Measurements from ENCODE around the gene METTL21C.

The METTL21C gene

DNA sequence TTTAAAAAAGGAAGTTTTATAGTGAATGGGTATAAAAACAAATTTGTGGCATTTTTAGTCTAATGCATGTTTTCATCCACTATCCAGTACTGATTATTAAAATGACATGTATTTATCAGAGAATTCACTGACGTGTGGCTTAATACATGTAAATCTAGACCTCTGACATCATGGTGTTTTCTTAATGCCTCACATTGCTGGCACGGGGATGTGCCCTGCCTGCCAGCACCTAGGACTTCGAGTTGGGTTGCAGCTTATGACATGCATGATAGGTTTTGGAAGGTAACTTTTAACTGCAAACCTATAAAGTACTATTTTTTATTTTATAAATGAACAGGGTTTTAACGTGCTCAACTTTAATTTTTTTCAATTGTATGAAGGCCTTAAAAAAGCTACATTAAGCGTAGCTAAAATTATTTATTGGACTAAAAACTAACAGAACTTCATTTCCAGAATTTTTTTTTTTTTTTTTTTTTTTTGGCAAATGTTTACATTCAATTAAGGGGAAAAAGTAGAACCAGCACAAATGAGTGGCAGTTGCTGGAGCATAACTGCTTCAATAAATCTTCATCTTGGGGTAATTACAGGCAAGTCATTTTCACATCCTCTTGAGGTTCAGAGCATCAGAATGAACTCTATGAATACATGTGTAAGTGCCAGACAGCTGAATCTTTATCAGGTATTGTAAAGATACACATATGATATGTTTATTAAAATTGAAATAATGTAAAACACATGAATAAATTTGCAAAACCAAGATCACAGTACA lies 16.3 kb downstream of the METTL21C start:
- peaks cover 10% of the 10 kb centered on the region for H3F3A ChIP-seq (ENCODE audit: insufficient read depth)
- H3K4me2 ChIP-seq (ENCODE audit: low read depth, low read length, poor library complexity, severe bottlenecking), result no peak overlapping the region
- H3K27me3 ChIP-seq (ENCODE audit: low read length), result no peaks in the 10 kb centered on the region
- no peak for TF ChIP-seq EZH2phosphoT487 (conservative IDR thresholded peaks at IDR 0.05; ENCODE audit: low read length)
- TF ChIP-seq, protein P1, sequence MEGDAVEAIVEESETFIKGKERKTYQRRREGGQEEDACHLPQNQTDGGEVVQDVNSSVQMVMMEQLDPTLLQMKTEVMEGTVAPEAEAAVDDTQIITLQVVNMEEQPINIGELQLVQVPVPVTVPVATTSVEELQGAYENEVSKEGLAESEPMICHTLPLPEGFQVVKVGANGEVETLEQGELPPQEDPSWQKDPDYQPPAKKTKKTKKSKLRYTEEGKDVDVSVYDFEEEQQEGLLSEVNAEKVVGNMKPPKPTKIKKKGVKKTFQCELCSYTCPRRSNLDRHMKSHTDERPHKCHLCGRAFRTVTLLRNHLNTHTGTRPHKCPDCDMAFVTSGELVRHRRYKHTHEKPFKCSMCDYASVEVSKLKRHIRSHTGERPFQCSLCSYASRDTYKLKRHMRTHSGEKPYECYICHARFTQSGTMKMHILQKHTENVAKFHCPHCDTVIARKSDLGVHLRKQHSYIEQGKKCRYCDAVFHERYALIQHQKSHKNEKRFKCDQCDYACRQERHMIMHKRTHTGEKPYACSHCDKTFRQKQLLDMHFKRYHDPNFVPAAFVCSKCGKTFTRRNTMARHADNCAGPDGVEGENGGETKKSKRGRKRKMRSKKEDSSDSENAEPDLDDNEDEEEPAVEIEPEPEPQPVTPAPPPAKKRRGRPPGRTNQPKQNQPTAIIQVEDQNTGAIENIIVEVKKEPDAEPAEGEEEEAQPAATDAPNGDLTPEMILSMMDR (IDR thresholded peaks at IDR 0.05; ENCODE audit: insufficient read depth, low read length, poor library complexity, severe bottlenecking), result no peak
- H3K79me2 ChIP-seq (ENCODE audit: insufficient read depth, low read length), result no peaks in the 10 kb centered on the region
- H3K27ac ChIP-seq (ENCODE audit: low read depth, low read length), result no peak overlapping the region
- H3K9me3 ChIP-seq (ENCODE audit: insufficient read depth, low read length), result no peaks in the 10 kb centered on the region
- H4K20me1 ChIP-seq (ENCODE audit: low read depth, low read length), result 0 out of 2 replicates have a peak, but pooled peaks cover 4% of the 10 kb centered on the region
- no peak overlapping the region for H3K9ac ChIP-seq (ENCODE audit: low read length)
- peaks cover 48% of the 10 kb centered on the region for H3K36me3 ChIP-seq (ENCODE audit: low read length)
- no peak overlapping the region for H3K4me3 ChIP-seq (ENCODE audit: insufficient read depth, low read length, poor library complexity, severe bottlenecking)
- no peaks in the 10 kb centered on the region for H3K9me2 ChIP-seq (replicated peaks; ENCODE audit: insufficient read depth, low read length)
- no peak overlapping the region for H2AFZ ChIP-seq (ENCODE audit: low read depth, low read length, severe bottlenecking)

DNA sequence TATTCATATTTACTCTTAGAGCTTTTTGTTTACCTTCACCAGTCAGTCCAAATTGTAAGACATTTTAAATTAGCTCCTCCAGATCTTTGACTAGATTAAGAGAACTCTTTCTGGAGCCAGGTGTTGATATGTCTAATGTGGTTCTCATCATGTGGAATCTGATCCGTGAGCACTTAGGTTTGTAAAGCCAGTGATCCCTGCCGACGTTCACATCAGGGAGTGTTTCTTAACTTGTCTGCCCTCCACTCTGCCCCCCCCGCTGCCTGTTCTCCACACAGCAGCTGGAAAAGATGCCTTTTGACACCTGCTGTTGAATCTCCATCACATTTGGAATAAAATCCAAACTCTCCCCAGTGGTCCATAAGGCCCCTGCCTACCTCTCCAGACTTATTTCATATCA lies 17.7 kb downstream of the METTL21C start:
- Histone ChIP-seq H4K20me1 (ENCODE audit: low read depth, low read length) (0 out of 2 replicates have a peak, but pooled peaks cover 4% of the 10 kb centered on the region), H3K27ac (ENCODE audit: low read depth, low read length) (no peak overlapping the region), H3K4me3 (ENCODE audit: insufficient read depth, low read length, poor library complexity, severe bottlenecking) (no peak overlapping the region), H3K9ac (ENCODE audit: low read length) (no peak overlapping the region), H3K9me3 (ENCODE audit: insufficient read depth, low read length) (no peaks in the 10 kb centered on the region), H2AFZ (ENCODE audit: low read depth, low read length, severe bottlenecking) (no peak overlapping the region), H3K36me3 (ENCODE audit: low read length) (peaks cover 48% of the 10 kb centered on the region), H3K4me2 (ENCODE audit: low read depth, low read length, poor library complexity, severe bottlenecking) (no peak overlapping the region), H3K9me2 (replicated peaks; ENCODE audit: insufficient read depth, low read length) (no peaks in the 10 kb centered on the region), H3K79me2 (ENCODE audit: insufficient read depth, low read length) (no peaks in the 10 kb centered on the region), H3K27me3 (ENCODE audit: low read length) (no peaks in the 10 kb centered on the region), H3F3A (ENCODE audit: insufficient read depth) (peaks cover 10% of the 10 kb centered on the region)
- TF ChIP-seq, protein P1 (IDR thresholded peaks at IDR 0.05; ENCODE audit: insufficient read depth, low read length, poor library complexity, severe bottlenecking), result no peak
- no peak for TF ChIP-seq EZH2phosphoT487 (conservative IDR thresholded peaks at IDR 0.05; ENCODE audit: low read length)

DNA sequence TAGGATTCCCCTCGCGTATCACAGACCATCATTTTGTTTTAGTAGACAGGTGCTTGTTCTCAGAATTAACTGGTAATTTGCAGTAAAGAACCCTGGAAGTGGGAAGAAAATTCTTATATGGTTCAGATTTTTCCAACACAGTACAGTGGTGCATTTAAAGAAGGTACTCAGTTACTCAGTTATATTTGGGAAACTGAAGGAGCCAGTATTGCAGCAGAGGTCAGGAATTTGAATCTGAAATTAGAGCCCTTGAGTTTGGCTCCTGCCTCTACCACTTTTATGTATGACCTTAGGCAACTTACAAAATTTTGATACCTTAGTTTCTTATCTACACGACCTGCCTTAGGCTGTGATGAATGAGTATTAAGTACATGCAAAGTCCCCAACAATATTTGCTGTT lies 19.7 kb downstream of the METTL21C start:
- Histone ChIP-seq H3K36me3 (ENCODE audit: low read length) (peaks cover 48% of the 10 kb centered on the region), H3K27me3 (ENCODE audit: low read length) (no peaks in the 10 kb centered on the region), H3K4me2 (ENCODE audit: low read depth, low read length, poor library complexity, severe bottlenecking) (no peak overlapping the region), H2AFZ (ENCODE audit: low read depth, low read length, severe bottlenecking) (no peak overlapping the region), H4K20me1 (ENCODE audit: low read depth, low read length) (0 out of 2 replicates have a peak, but pooled peaks cover 4% of the 10 kb centered on the region), H3K79me2 (ENCODE audit: insufficient read depth, low read length) (no peaks in the 10 kb centered on the region), H3F3A (ENCODE audit: insufficient read depth) (peaks cover 7% of the 10 kb centered on the region; the same call in 1 of the 2 replicates), H3K4me3 (ENCODE audit: insufficient read depth, low read length, poor library complexity, severe bottlenecking) (no peak overlapping the region), H3K9ac (ENCODE audit: low read length) (no peak overlapping the region), H3K27ac (ENCODE audit: low read depth, low read length) (no peak overlapping the region), H3K9me3 (ENCODE audit: insufficient read depth, low read length) (no peaks in the 10 kb centered on the region), H3K9me2 (replicated peaks; ENCODE audit: insufficient read depth, low read length) (no peaks in the 10 kb centered on the region)
- TF ChIP-seq EZH2phosphoT487 (conservative IDR thresholded peaks at IDR 0.05; ENCODE audit: low read length), result no peak
- TF ChIP-seq, protein P1 (IDR thresholded peaks at IDR 0.05; ENCODE audit: insufficient read depth, low read length, poor library complexity, severe bottlenecking), result no peak

All from SU-DHL-6 (cell line).